ENCODE measurements around the gene PIEZO1. TPM values are rescaled to one million over a fixed set of nuclear protein-coding genes. Genes with fewer than 3 reads are reported as not detected.

Gene PIEZO1
- total RNA-seq, 1 experiment from 2014 or later, result 224 TPM

DNA sequence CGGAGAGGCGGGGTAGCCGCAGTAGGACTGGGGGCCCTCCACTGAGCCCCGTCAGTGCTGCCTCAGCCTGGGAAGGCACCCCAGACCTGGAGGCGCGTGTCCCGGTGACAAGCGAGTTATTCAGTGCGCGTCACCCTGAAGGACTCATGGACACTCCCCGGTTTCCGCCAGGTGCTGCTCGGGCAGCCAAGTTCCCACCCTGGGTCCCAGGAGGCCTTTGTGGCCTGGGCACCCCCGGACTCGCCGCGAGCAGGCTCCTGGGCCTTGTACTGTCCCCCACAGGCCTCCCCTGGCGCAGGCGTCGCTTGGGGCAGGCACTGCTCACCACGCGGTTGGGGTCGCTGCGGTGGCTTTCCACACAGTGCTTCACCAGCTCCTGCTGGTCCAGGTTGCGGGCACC lies 86.4 kb downstream of the PIEZO1 start:
- Histone ChIP-seq H3K4me3 (replicated peaks in 1 of 2; ENCODE audit: low read depth in 1 of 2, low read length in 2 of 2) (no peak overlapping the region), H3K79me2 (ENCODE audit: insufficient read depth, low read length) (no peaks in the 10 kb centered on the region; the same call in 1 of the 2 replicates), H3K36me3 (ENCODE audit: control insufficient read depth in 1 of 2, insufficient read depth in 2 of 2, low read length in 2 of 2) (peaks cover 2 to 3% of the 10 kb centered on the region in 2 experiments; a peak in 1 of 4 replicates), H2AFZ (ENCODE audit: low read depth, low read length, poor library complexity, severe bottlenecking) (no peak overlapping the region), H3K27ac (ENCODE audit: low read depth, low read length) (no peak overlapping the region), H4K20me1 (ENCODE audit: insufficient read depth) (no peaks in the 10 kb centered on the region), H3K9me2 (ENCODE audit: insufficient read depth) (no peaks in the 10 kb centered on the region), H3K9me3 (ENCODE audit: control insufficient read depth in 1 of 2, insufficient read depth in 1 of 2, low read depth in 1 of 2, low read length in 2 of 2) (no peaks in the 10 kb centered on the region), H3K4me2 (ENCODE audit: low read length) (no peak overlapping the region), H3K9ac (ENCODE audit: low read length) (no peak overlapping the region), H3K27me3 (ENCODE audit: insufficient read depth, low read length) (no peaks in the 10 kb centered on the region), H3K4me1 (ENCODE audit: control insufficient read depth in 1 of 2, insufficient read depth in 2 of 2, low read length in 2 of 2) (no peaks in the 10 kb centered on the region)
- intact Hi-C loops (cut with micrococcal nuclease), result no loop called here
- TF ChIP-seq RAD21 (IDR thresholded peaks at IDR 0.05; ENCODE audit: low read depth), result no peak
- TF ChIP-seq ZFX (IDR thresholded peaks at IDR 0.05), result no peak
- no peak for TF ChIP-seq YY1 (IDR thresholded peaks at IDR 0.05; ENCODE audit: extremely low read depth, insufficient replicate concordance, low read depth, low read length)
- TF ChIP-seq, protein P1, sequence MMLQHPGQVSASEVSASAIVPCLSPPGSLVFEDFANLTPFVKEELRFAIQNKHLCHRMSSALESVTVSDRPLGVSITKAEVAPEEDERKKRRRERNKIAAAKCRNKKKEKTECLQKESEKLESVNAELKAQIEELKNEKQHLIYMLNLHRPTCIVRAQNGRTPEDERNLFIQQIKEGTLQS (IDR thresholded peaks at IDR 0.05), result no peak
- no peak for TF ChIP-seq SIN3A (IDR thresholded peaks at IDR 0.05; ENCODE audit: low read depth)
- no peak for TF ChIP-seq EGR1 (IDR thresholded peaks at IDR 0.05; ENCODE audit: low read depth)
- TF ChIP-seq CEBPB (IDR thresholded peaks at IDR 0.05; ENCODE audit: low read depth), result no peak
- TF ChIP-seq POLR2AphosphoS5 (IDR thresholded peaks at IDR 0.05; ENCODE audit: low read depth, low read length), result no peak
- TF ChIP-seq JUND (IDR thresholded peaks at IDR 0.05), result no peak
- CTCF ChIA-PET, result interaction anchor here (0.9 kb wide), 1 partner anchor 39 kb away, joined by 3 read pairs; no protein-coding TSS in a partner anchor
- POLR2A ChIA-PET, result no interaction called here
- RAD21 ChIA-PET (ENCODE audit: low non-redundant PET in 1 of 2, low total read pairs in 2 of 2, uncharacterized antibody in 2 of 2, unreplicated experiment in 2 of 2), result no interaction called here
- no TSS peak for BruUV-seq (replicated peaks)
- DNase-seq (ENCODE audit: low read depth, low spot score) (no peak), ATAC-seq (no peak)

DNA sequence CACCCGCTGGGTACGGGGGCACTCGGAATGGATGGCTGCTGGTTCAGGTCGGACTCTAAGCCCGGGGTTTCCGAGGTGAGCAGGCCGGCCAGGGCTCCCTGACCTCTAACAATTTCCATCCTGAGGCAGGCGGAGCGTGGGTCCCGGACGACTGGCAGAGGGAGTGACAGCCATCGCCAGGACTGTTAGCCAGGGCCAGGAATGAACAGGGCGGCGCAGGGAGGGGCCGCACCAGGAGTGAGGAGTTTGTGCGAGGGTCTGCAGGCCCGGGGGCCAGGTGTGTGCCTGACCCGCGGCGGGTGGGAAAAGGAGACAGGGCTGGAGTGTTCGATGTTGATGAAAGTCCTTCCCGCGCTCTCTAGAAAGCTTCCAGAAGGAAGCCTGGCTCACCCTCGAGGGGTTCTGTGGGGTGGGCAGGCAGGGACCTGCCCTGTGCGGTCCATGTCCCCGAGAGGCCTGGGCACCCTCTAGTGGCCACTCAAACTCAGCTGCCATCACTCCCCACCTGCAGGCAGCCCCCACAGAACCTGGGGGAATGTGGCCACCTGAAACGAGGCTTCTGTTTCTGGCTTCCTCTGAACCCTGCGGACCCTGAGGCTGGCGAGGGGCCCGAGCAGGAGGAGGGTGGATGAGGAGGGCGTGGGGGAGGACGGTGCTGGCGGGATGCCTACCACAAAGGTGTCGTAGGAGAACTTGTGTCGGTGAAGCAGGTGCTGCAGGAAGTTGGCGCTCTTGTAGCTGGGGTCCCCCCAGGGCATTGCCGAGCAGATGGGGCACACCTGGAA lies 87.0 kb downstream of the PIEZO1 start:
- Histone ChIP-seq H3K4me2 (ENCODE audit: low read length) (no peak overlapping the region), H3K27me3 (ENCODE audit: insufficient read depth, low read length) (no peaks in the 10 kb centered on the region), H2AFZ (ENCODE audit: low read depth, low read length, poor library complexity, severe bottlenecking) (no peak overlapping the region), H3K27ac (ENCODE audit: low read depth, low read length) (no peak overlapping the region), H3K79me2 (ENCODE audit: insufficient read depth, low read length) (no peaks in the 10 kb centered on the region; the same call in 1 of the 2 replicates), H3K4me3 (replicated peaks in 1 of 2; ENCODE audit: low read depth in 1 of 2, low read length in 2 of 2) (no peak overlapping the region), H3K36me3 (ENCODE audit: control insufficient read depth in 1 of 2, insufficient read depth in 2 of 2, low read length in 2 of 2) (peaks cover 2 to 3% of the 10 kb centered on the region in 2 experiments; a peak in 1 of 4 replicates), H4K20me1 (ENCODE audit: insufficient read depth) (no peaks in the 10 kb centered on the region), H3K9me3 (ENCODE audit: control insufficient read depth in 1 of 2, insufficient read depth in 1 of 2, low read depth in 1 of 2, low read length in 2 of 2) (no peaks in the 10 kb centered on the region), H3K9me2 (ENCODE audit: insufficient read depth) (no peaks in the 10 kb centered on the region), H3K9ac (ENCODE audit: low read length) (no peak overlapping the region), H3K4me1 (ENCODE audit: control insufficient read depth in 1 of 2, insufficient read depth in 2 of 2, low read length in 2 of 2) (no peaks in the 10 kb centered on the region)
- DNase-seq (ENCODE audit: low read depth, low spot score) (no peak), ATAC-seq (peak; percentile 63)
- intact Hi-C loops (cut with micrococcal nuclease), result no loop called here
- no TSS peak for BruUV-seq (replicated peaks)
- TF ChIP-seq EZH2phosphoT487 (IDR thresholded peaks at IDR 0.05; ENCODE audit: borderline replicate concordance), result no peak
- TF ChIP-seq, protein P2, sequence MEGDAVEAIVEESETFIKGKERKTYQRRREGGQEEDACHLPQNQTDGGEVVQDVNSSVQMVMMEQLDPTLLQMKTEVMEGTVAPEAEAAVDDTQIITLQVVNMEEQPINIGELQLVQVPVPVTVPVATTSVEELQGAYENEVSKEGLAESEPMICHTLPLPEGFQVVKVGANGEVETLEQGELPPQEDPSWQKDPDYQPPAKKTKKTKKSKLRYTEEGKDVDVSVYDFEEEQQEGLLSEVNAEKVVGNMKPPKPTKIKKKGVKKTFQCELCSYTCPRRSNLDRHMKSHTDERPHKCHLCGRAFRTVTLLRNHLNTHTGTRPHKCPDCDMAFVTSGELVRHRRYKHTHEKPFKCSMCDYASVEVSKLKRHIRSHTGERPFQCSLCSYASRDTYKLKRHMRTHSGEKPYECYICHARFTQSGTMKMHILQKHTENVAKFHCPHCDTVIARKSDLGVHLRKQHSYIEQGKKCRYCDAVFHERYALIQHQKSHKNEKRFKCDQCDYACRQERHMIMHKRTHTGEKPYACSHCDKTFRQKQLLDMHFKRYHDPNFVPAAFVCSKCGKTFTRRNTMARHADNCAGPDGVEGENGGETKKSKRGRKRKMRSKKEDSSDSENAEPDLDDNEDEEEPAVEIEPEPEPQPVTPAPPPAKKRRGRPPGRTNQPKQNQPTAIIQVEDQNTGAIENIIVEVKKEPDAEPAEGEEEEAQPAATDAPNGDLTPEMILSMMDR (IDR thresholded peaks at IDR 0.05 in 2 of 3, conservative IDR thresholded peaks at IDR 0.05 in 1 of 3; ENCODE audit: borderline replicate concordance in 1 of 3, insufficient read depth in 1 of 3, low read depth in 2 of 3, low read length in 2 of 3), result peak in 2 of 3 experiments; percentile 56 to 66; a peak in 4 of 6 replicates
- POLR2A ChIA-PET, result no interaction called here
- RAD21 ChIA-PET (ENCODE audit: low non-redundant PET in 1 of 2, low total read pairs in 2 of 2, uncharacterized antibody in 2 of 2, unreplicated experiment in 2 of 2), result no interaction called here
- CTCF ChIA-PET, result interaction anchor here (0.9 kb wide), 1 partner anchor 40 kb away, joined by 3 read pairs; no protein-coding TSS in a partner anchor

Data from HCT116 (cell line).